SK-N-SH (cell line): ENCODE measurements around the gene BCL11B.

Experiments
- SIN3A ChIP-seq: IDR thresholded peaks from 2 replicates; pipeline ENCODE4 v1.6.1; 2012; ENCODE audit warnings: low read depth, mild to moderate bottlenecking, low read length, moderate library complexity, borderline replicate concordance
- SMC3 ChIP-seq: IDR thresholded peaks from 2 replicates; pipeline ENCODE4 v1.6.1; 2012; ENCODE audit warnings: low read depth, low read length, improper control_type of control experiment

DNA sequence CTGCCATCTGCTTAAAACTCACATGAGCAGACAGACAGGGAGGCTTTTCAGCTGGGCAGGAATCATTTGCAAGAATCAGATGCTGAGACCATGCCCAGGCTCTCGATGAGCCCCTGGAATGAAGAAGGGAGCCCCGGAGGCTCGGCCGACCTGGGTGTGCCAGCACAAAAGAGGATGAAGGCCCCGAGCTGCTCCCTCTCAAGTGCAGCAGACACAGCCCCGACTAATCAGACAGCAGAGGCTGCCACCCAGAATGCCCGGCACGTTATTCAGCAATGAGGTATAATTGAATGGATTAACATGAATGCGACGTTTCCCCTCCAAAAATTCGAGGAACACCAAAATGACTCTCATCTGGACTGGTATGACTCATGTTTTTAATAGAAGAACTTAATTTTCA is 58.9 kb downstream of the BCL11B start:
- TF ChIP-seq SIN3A (no peak), SMC3 (no peak)
